GF-D8 (cell line): Measurements from ENCODE around the gene MEI1.
"Not testable (repeated sequence)": the region's sequence is repeated elsewhere in the genome, so short reads cannot be mapped to it uniquely, and the experiment has no call there.

Experiments
- DNase-seq: peaks from one replicate; lab custom pipeline; 2025; lab: John Stamatoyannopoulos, UW

The MEI1 gene

GRCh38 chr22:41682033-41682807 lies 17.1 kb upstream of the MEI1 start:
- DNase-seq = peak; percentile 13

GRCh38 chr22:41683052-41683451 lies 16.3 kb upstream of the MEI1 start:
- DNase-seq = no peak

GRCh38 chr22:41683616-41684015 lies 15.7 kb upstream of the MEI1 start:
- DNase-seq = no peak

GRCh38 chr22:41684194-41684593 lies 15.1 kb upstream of the MEI1 start:
- no peak for DNase-seq

GRCh38 chr22:41686890-41687289 lies 12.4 kb upstream of the MEI1 start:
- DNase-seq = not testable (repeated sequence)

- DNase-seq = no peak
These were observed 11.4 kb upstream of the MEI1 start for GRCh38 chr22:41687901-41688364.

- DNase-seq = peak; percentile 84
These were observed 10.7 kb upstream of the MEI1 start, which contains the start of gene SNU13 for GRCh38 chr22:41688365-41689211. Gene SNU13, minus strand, starts transcription at chr22:41688867. Its CDS starts 71 bp downstream, at chr22:41688796.

- no peak for DNase-seq
These were observed 8.8 kb upstream of the MEI1 start for GRCh38 chr22:41690476-41690875.

- DNase-seq = no peak
These were observed 4.1 kb upstream of the MEI1 start for GRCh38 chr22:41695211-41695610.

- DNase-seq = peak; percentile 18
These were observed 2.6 kb upstream of the MEI1 start for GRCh38 chr22:41696703-41697102.

GRCh38 chr22:41697126-41697775 lies 2.1 kb upstream of the MEI1 start:
- DNase-seq = peak; percentile 76

- DNase-seq = no peak
These were observed 733 bp downstream of the MEI1 start for GRCh38 chr22:41700108-41700364.

- DNase-seq = no peak
These were observed 3.5 kb downstream of the MEI1 start for GRCh38 chr22:41702763-41703162.

- DNase-seq = no peak
These were observed 10.0 kb downstream of the MEI1 start for GRCh38 chr22:41709341-41709740.

GRCh38 chr22:41713004-41713403 lies 13.7 kb downstream of the MEI1 start:
- no peak for DNase-seq

- no peak for DNase-seq
These were observed 23.2 kb downstream of the MEI1 start for GRCh38 chr22:41722496-41722895.

GRCh38 chr22:41725510-41726110 lies 26.3 kb downstream of the MEI1 start:
- no peak for DNase-seq

- no peak for DNase-seq
These were observed 32.3 kb downstream of the MEI1 start for GRCh38 chr22:41731609-41732008.

GRCh38 chr22:41732096-41732772 lies 32.9 kb downstream of the MEI1 start:
- no peak for DNase-seq

- not testable (repeated sequence) for DNase-seq
These were observed 33.9 kb downstream of the MEI1 start for GRCh38 chr22:41733241-41733640.

GRCh38 chr22:41739576-41739975 lies 40.3 kb downstream of the MEI1 start:
- no peak for DNase-seq

GRCh38 chr22:41742918-41743317 lies 43.6 kb downstream of the MEI1 start:
- no peak for DNase-seq
